Measurements from ENCODE around the gene HPSE2. TPM values are rescaled to one million over a fixed set of nuclear protein-coding genes. Genes with fewer than 3 reads are reported as not detected.
A peak's percentile ranks its signal among the peaks of the same experiment; 100 is the strongest.

Gene HPSE2
- total RNA-seq, 1 donor from 2014 or later = not detected

GRCh38 chr10:98417973-98418664 lies 817.5 kb downstream of the HPSE2 start:
- no peak for DNase-seq (ENCODE audit: low read depth)

GRCh38 chr10:98417481-98417959 lies 818.1 kb downstream of the HPSE2 start:
- Histone ChIP-seq H3K4me3 (ENCODE audit: low read depth, low read length) (no peak overlapping the region), H3K36me3 (ENCODE audit: control insufficient read depth, insufficient read depth, low read length) (no peaks in the 10 kb centered on the region), H3K27me3 (ENCODE audit: control insufficient read depth, insufficient read depth, low read length) (no peaks in the 10 kb centered on the region)
- DNase-seq (ENCODE audit: low read depth) = no peak
- TF ChIP-seq, protein P1, sequence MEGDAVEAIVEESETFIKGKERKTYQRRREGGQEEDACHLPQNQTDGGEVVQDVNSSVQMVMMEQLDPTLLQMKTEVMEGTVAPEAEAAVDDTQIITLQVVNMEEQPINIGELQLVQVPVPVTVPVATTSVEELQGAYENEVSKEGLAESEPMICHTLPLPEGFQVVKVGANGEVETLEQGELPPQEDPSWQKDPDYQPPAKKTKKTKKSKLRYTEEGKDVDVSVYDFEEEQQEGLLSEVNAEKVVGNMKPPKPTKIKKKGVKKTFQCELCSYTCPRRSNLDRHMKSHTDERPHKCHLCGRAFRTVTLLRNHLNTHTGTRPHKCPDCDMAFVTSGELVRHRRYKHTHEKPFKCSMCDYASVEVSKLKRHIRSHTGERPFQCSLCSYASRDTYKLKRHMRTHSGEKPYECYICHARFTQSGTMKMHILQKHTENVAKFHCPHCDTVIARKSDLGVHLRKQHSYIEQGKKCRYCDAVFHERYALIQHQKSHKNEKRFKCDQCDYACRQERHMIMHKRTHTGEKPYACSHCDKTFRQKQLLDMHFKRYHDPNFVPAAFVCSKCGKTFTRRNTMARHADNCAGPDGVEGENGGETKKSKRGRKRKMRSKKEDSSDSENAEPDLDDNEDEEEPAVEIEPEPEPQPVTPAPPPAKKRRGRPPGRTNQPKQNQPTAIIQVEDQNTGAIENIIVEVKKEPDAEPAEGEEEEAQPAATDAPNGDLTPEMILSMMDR (IDR thresholded peaks at IDR 0.05; ENCODE audit: insufficient read depth, low read length, poor library complexity, severe bottlenecking) = no peak

More at GRCh38 chr10:98417973-98418664, 817.5 kb downstream of the HPSE2 start:
- TF ChIP-seq, protein P1 (IDR thresholded peaks at IDR 0.05; ENCODE audit: insufficient read depth, low read length, poor library complexity, severe bottlenecking) = no peak
- Histone ChIP-seq H3K36me3 (ENCODE audit: control insufficient read depth, insufficient read depth, low read length) (no peaks in the 10 kb centered on the region), H3K27me3 (ENCODE audit: control insufficient read depth, insufficient read depth, low read length) (no peaks in the 10 kb centered on the region), H3K4me3 (ENCODE audit: low read depth, low read length) (no peak overlapping the region)

- Histone ChIP-seq H3K27me3 (ENCODE audit: control insufficient read depth, insufficient read depth, low read length) (no peaks in the 10 kb centered on the region), H3K4me3 (ENCODE audit: low read depth, low read length) (no peak overlapping the region), H3K36me3 (ENCODE audit: control insufficient read depth, insufficient read depth, low read length) (no peaks in the 10 kb centered on the region)
- no peak for DNase-seq (ENCODE audit: low read depth)
- TF ChIP-seq, protein P1 (IDR thresholded peaks at IDR 0.05; ENCODE audit: insufficient read depth, low read length, poor library complexity, severe bottlenecking) = no peak
Measured at GRCh38 chr10:98416606-98417388, 818.9 kb downstream of the HPSE2 start.

- Histone ChIP-seq H3K36me3 (ENCODE audit: control insufficient read depth, insufficient read depth, low read length) (no peaks in the 10 kb centered on the region), H3K4me3 (ENCODE audit: low read depth, low read length) (no peak overlapping the region), H3K27me3 (ENCODE audit: control insufficient read depth, insufficient read depth, low read length) (no peaks in the 10 kb centered on the region)
- TF ChIP-seq, protein P1 (IDR thresholded peaks at IDR 0.05; ENCODE audit: insufficient read depth, low read length, poor library complexity, severe bottlenecking) = no peak
- no peak for DNase-seq (ENCODE audit: low read depth)
Measured at GRCh38 chr10:98415731-98416119, 819.9 kb downstream of the HPSE2 start.

- Histone ChIP-seq H3K27me3 (ENCODE audit: control insufficient read depth, insufficient read depth, low read length) (no peaks in the 10 kb centered on the region), H3K36me3 (ENCODE audit: control insufficient read depth, insufficient read depth, low read length) (no peaks in the 10 kb centered on the region), H3K4me3 (ENCODE audit: low read depth, low read length) (peak within 1 kb of the TSS; percentile 60)
- peak; percentile 74 for DNase-seq (ENCODE audit: low read depth)
- TF ChIP-seq, protein P1 (IDR thresholded peaks at IDR 0.05; ENCODE audit: insufficient read depth, low read length, poor library complexity, severe bottlenecking) = no peak
Measured at GRCh38 chr10:98414932-98415730, 820.5 kb downstream of the HPSE2 start, which contains the start of gene PYROXD2. PYROXD2 (minus strand) TSS chr10:98415182; CDS start chr10:98415135, 47 bp downstream.
